GM19043 (cell line): ENCODE data around the gene ZDHHC16.
"Not testable (repeated sequence)": the region's sequence is repeated elsewhere in the genome, so short reads cannot be mapped to it uniquely, and the experiment has no call there.

ENCODE experiments used
- ATAC-seq: cut with Tn5 transposase; IDR thresholded peaks from one replicate; pipeline ENCODE4 v1.9.1; 2021; ENCODE audit warnings: low read depth; ENCODE audit not compliant: unreplicated experiment

ZDHHC16 gene

DNA sequence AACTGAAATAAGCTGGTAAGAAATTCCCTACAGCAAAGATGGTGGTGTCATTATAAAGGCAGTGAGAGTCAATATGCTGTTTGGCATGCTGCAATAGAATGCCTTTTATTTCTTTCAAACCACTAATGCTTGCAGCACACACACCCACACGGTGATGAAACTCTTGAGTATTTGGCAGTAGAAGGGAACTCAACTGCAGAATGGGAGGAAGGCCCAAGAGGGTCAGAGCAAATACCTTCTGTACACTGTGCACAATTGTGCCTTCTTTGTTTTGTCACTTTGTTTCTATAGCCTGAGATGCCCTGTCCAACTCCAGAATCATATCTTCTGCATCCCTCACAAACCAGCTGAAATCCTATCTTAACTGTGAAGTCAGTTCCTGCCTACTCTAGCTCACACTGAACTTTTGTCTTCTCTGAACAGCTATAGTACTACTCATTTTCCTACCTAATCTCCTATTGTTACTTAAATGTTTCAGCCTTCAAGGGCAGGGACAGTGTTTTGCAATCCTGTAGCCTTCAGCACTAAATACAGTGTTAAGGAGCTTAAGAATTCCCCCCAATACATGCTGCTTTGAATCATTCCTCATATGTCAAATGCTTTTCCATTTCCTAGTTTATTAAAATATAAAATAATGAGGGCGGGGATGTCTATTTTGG lies 30.1 kb downstream of the ZDHHC16 start:
- no peak for ATAC-seq

DNA sequence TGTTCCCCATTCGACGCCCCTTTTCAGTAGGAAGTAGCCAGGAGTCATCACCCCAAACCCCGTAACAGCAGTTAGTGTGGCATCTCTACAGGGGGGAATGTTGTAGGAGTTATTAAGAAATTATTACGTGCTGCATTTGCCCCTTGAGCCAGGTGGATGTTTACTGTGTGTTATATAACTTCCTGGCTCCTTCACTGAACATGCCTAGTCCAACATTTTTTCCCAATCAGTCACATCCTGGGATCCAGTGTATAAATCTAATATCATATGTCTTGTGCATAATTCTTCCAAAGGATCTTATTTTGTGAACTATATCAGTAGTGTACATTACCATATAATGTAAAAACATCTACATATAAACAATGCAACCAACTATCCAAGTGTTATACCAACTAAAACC lies 33.4 kb downstream of the ZDHHC16 start:
- ATAC-seq, result not testable (repeated sequence)

DNA sequence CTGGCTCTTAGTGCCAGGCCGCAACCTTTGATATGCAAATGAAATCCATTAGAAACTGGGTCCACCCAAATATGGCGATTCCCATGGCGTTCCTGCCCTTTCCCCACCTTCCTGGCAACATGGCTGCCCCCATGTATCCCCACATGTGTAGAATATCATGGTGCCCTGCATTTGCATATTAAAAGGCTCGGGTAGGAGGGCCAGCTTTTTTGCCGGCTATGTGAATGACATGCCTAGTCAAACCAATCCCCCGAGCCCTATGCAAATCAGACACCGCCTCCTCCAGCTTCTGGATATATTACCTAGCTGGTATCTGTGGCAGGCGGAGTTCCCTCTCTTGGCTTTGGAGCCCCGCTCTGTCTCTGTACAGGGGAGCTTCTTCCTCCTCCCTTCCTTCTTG lies 34.0 kb downstream of the ZDHHC16 start:
- no peak for ATAC-seq

DNA sequence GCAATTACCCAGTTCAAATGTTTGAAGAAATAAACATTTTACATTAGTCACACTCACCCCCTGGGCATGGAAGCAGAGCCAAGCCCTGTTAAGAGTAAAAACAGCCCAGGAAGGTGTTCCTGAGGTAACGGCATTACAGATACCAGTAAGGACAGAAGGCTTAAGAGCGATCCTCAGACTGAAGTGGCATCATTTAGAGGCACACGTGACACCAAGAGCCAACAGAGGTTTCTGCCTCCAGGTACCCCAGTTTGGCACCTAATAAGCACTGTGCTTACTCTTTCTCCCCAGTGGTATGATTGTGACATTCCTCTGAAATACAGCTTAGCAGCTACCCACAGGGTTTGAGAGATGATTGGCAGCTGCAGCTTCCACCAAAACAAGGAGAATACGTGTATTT lies 35.1 kb downstream of the ZDHHC16 start:
- no peak for ATAC-seq

DNA sequence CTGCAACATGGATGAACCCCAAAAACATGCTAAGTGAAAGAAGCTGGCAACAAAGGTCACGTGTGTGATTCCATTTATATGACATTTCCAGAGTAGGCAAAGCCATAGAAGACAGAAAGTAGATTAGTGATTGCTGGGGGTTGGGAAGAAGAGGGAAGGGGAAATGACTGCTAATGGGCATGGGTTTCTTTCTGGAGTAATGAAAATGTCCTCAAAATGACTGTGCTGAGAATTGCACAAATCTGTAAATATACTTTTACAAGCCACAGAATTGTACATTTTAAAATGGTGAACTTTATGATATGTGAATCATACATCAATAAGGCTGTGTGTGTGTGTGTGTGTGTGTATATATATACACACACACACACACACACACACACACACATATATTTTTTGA lies 36.4 kb downstream of the ZDHHC16 start:
- no peak for ATAC-seq

DNA sequence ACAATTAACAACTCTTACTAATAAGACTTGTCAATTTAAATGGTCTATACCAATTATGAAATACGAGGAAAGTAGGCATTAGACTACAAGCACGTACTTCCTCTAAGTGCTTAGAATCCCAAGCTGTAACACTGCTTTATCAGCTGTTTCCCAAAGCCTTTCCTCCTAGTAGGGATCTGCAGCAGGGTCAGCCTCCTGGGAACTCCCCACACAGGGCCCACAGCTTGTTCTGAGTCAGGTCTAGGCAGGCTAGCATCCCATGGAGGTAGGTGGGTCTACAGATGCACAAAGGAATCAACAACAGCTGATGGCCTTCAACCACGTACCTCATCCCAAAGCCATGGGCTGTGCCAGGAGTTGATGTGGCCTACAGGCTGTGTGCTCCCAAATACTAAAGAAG lies 37.5 kb downstream of the ZDHHC16 start:
- ATAC-seq, result no peak

DNA sequence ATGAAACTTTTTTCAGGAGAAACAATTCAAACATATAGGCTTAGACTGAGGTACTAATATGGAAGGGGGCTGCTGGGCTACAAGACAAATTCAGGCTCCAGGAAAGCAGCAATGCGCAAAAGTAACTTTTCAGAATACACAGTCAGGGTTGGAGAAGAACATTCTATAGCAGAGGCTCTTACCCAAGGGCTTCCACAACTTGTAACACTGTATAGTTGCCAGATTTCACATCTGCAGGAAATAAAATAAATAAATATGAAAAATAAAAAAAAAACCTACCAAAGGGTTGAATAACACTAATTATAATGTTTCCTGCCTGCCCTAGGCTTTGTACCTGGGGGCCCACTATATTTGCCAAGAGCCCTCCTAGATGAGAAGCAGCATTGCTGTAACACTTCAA lies 37.9 kb downstream of the ZDHHC16 start:
- no peak for ATAC-seq

DNA sequence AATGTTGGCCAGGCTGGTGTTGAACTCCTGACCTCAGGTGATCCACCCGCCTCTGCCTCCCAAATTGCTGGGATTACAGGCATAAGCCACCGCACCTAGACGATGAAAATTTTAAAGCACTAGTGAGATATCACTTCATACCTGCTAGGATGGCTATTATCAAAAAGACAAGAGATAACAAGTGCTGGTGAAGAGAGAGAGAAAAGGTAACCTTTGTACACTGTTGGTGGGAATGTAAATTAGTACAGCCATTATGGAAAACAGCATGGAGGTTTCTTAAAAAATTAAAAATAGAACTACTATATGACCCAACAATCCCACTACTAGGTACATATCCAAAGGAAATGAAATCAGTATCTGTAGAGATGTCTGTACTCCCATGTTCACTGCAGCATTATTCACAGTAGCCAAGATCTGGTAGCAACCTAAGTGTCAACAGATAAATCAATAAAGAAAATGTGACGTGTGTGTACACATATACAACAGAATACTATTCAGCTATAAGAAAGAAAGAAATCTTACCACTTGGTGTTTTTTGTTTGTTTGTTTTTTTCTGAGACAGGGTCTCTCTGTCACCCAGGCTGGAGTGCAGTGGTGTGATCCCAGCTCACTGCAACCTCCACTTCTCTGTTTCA lies 39.8 kb downstream of the ZDHHC16 start:
- ATAC-seq, result no peak

DNA sequence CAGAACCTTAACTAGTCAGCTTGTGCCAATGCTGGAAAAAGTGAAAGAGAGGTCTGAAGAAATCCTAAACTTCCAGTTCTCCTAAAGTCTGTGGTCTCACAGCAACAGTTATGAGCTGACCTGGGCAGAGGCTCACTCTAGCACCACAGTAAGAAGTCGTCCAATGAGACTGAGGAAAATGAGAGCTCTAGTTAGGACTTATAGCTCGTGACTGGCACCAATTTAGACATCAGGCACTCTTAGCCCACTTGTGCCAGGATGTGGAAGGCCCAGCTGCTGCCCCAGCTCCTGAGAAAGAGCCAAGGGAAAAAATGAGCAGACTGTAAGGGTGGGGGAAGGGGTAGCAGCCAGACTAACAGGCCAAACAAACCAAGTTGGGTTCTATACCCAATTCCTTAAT lies 44.6 kb downstream of the ZDHHC16 start:
- ATAC-seq, result no peak

DNA sequence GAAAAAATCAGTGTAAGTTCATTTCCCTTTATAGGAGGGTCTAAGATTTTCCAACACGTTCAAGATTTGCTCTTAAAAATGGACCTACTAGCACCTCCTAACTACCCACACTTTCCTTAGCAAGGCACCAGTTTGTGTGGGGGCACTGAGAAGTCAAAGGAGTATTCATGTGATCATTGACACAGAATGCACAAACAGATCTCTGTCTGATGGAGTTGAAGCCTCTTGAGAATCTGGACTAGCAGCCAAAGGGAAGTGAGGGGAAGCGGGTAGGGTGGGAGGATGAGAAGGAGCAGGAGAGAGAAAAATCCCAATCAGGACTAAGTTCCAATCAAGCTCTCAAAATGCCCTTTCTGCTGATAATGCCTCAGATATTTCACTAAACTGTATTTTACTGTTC lies 48.2 kb downstream of the ZDHHC16 start:
- no peak for ATAC-seq

DNA sequence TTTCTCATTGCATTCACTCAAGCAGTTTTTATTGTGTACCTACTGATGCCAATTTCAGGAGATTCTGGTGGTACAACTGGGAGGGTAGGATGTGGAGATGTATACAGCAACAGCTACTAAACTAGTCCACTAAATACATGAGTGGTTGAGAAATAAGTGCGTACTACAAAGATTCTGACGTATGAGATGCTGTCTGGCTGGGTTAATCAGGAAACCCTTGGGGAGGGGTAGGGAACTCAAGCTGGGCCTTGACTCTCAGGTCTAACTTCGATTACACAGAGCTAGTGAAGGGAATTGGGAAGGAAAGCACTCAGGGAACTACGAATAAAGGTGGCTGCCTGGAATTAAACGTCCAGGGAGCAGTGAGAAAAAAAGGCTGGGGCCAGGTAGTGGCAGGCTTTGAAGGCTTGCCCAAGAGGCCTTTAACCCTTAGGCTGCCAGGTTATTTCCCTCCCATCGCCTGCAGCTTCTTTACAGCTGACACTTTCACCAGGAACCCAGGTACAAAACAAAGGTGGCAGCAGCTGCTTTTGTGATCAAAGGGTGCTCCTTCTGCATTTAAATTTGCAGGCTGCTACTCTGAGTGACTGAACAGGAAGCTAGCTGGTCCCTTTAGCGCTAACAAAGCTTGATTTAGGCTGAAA lies 49.0 kb downstream of the ZDHHC16 start:
- no peak for ATAC-seq

DNA sequence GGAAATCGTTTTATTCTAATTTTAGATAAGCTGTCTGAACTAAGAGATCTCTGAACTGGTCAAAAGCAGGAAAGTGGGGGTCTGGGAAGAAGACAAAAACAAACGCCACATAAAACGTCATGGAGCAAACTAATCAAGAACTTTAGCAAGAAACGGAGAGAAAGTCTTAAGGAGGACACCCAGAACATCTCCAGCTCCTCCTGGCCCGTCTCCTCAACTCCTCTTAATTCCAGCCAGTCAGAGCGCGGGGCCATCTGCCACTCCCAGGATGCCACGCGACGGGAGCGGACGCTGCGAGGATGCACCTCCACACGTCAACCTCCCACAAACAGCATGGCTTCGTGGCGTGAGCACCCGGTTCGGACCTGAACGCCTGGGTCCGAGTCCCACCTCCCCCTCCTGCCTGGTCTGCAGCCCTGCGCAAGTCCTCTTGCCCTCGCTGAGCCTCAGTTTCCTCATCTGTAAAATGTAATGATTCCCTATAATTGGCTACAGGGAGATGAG lies 51.6 kb downstream of the ZDHHC16 start:
- ATAC-seq, result peak; percentile 43

DNA sequence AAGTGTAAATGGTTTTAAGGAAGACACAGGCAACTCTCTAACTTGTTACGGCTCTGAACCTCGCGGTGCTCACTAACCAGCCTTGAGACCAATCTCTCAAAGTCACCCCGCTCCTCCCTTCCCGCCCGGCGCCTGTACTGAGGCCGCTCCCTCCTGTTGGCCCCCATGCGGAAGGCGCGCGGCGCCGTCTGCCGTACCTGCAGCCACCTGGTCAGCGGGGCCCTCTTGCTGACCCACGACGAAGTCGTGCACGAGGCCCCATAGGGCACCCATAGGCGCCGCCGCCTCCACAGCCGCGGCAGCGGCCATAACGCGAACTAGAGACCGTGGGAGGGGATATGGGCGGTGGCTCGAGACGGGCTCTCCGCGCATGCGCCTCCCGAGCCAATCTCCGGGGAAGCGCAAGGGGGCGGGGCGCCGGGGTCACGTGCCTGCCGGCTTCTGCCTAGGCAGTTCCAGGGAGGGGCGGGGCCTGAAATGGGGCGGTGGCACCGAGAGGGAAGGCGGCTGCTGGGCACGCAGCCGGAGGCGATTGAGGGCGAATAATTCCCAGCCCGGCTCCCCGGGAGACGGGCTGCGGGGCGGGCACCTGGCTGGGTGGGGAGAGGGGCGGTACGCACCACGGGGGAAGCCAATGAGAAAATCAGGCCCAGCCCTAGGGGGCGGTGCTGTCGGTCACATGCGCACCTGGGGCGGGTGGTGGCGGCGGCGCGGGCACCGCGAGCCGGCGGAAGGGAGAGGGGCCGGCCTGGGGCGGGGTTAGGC lies 52.3 kb downstream of the ZDHHC16 start, which contains the start of gene MMS19:
MMS19 (minus strand) TSS at position 347 of the 765 bp plus-strand sequence; CDS start at position 309, 38 bp downstream.
- ATAC-seq, result peak; percentile 90

DNA sequence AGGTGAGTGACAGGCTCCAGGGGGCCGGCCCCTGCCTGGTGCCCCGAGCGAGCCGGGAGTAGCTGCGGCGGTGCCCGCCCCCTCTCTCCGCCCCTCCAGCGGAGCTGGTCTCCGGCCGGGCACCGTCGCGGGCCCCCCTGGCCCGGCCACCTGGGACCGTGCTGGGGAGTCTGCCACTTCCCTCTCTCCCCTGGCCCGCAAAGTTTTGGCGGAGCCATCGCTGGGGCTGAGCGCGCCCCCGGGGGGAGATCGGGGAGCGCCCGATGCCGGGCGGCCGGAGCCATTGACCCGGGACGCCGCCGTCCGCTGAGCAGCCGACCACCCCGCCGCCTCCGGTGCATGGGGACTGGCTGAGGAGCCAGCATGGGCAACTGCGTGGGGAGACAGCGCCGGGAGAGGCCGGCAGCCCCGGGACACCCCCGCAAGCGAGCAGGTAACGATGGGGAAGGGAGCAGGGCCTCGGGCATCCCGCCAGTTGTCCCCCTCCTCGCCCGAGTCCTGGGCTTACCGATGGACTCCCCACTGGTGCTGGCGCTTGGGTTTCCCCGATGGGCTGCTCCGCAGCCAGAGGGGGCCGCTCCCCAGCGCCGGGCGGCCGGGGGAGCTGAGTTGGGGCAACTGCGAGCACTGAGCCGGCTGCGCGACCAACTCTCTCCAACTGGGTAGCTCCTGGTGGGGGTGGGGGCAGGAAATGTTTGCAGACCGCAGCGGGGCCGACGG lies 53.0 kb downstream of the ZDHHC16 start, which contains the start of gene UBTD1:
UBTD1 (plus strand) TSS at position 84 of the 720 bp plus-strand sequence; CDS start at position 364, 280 bp downstream.
- ATAC-seq, result no peak

DNA sequence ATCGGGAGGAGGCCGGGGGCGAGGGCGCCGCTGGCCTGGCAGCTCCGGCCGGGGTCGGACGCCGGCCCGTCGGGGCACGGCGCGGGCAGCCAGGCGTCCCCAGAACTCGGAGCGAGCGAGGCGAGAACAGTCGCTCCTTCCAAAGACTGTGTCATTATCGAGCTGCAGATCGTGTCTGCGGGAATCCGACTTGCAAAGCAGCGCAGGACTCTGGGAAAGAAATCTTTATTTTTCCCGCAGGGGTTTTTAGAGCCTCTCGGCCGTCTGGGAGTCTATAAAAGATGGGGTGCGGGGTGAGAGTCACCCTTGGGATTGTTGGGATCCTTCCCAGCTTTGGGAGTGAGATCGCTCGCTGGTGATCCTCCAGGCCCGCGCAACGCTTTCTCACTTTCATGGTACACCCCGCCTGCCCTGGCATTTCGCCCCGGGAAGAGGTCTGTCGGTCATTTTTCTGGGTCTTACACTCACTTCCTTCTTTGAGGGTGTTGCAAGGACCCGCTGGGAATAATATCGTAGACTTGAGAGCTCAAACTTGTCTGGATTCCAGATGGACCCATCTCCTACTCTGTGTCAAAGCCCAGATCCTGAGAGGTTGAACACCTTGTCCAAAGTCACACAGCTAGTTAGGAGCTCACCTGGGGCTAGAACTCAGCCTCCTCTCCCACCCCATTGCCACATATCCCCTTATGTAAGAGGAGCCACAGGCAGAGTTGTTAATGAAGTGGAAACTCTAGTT lies 53.8 kb downstream of the ZDHHC16 start:
- no peak for ATAC-seq

DNA sequence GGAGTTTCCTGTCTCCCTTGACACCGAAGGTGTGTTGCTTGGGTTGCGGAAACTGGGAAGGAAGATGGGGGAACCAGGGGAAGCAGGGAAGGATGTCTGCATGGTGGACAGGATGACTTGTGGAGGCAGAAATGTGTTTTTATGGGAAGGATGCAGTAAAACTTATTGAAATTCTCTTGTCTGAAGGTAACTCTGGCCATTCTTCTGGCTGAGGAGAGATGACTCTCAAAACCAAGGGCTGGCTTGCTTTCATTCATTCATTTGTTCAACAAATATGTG lies 54.3 kb downstream of the ZDHHC16 start:
- no peak for ATAC-seq

DNA sequence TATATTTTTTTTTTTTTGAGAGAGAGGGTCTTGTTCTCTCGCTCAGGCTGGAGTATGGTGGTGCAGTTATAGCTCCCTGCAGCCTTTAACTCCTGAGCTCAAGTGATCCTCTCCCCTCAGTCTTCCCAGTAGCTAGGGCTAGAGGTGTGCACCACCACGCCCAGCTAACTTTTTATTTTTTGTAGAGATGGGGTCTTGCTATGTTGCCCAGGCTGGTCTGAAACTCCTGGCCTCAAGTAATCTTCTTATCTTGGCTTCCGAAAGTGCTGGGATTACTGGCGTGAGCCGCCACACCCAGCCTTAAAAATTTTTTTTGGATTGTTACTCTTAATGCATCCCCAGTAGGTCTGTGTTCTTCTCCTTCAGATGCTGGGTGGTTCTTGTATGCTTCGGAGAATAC lies 56.9 kb downstream of the ZDHHC16 start:
- no peak for ATAC-seq

DNA sequence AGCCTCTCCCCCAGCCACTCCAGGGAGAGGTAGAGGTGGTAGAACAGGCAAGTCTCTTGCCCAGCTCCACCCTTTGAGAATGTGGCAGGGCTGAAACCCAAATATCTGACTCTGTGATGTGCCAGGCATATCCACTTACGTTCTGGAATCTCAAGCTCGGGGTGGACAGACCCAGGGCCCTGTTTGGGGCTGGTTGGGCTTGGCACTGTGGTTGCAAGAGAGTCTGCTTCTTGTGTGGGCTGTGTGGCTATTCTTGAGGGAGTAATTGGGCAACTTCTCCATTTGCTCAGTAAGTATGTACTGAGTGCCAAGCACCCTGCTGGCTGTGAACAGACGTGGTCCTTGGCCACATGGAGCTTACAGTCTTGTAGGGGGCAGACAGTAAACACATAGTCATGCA lies 57.4 kb downstream of the ZDHHC16 start:
- no peak for ATAC-seq

DNA sequence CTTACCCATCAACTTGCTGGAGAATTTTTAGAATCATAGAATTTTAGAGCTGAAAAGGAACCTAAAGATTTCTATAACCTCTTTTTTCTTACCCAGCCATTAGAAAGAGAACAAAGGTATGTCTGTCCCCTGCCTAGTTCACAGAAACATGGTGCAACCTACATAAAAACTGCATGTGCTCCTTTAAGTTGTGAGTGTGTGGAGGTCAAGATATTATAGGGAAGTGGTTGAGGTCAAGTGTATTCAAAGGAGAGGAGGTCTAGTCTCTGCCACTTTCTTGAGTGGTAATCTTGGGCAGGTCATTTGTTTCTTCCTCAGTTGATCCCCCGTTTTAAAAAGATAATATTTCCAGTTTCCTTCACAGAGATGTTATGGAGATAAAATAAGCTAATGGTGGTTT lies 59.2 kb downstream of the ZDHHC16 start:
- no peak for ATAC-seq
